ENCODE measurements around the gene ZNF140. TPM values are rescaled to one million over a fixed set of nuclear protein-coding genes. Genes with fewer than 3 reads are reported as not detected.

Gene ZNF140
- 13.5 to 15.9 TPM (median 13.8 TPM) in 3 replicates for polyA plus RNA-seq
- 4.4 TPM for polyA plus RNA-seq (2011; ENCODE audit: low read depth)
- polyA plus RNA-seq (2011; cell fraction: cytosol; rRNA removed), result 8.6 and 17.1 TPM in 2 replicates
- 20.3 and 22.0 TPM in 2 replicates for polyA plus RNA-seq (2011; cell fraction: nucleus; rRNA removed)
- 9.1 and 13.6 TPM in 2 replicates for polyA plus RNA-seq (2012; ENCODE audit: low replicate concordance)
- 3.8 to 17.7 TPM (median 11.1 TPM) in 3 replicates for polyA minus RNA-seq
- 10.7 TPM for polyA minus RNA-seq (2011; cell fraction: cytosol; rRNA and poly(A)+ RNA removed)
- 11.6 and 19.3 TPM in 2 replicates for polyA minus RNA-seq (2011; cell fraction: nucleus; rRNA and poly(A)+ RNA removed)

DNA sequence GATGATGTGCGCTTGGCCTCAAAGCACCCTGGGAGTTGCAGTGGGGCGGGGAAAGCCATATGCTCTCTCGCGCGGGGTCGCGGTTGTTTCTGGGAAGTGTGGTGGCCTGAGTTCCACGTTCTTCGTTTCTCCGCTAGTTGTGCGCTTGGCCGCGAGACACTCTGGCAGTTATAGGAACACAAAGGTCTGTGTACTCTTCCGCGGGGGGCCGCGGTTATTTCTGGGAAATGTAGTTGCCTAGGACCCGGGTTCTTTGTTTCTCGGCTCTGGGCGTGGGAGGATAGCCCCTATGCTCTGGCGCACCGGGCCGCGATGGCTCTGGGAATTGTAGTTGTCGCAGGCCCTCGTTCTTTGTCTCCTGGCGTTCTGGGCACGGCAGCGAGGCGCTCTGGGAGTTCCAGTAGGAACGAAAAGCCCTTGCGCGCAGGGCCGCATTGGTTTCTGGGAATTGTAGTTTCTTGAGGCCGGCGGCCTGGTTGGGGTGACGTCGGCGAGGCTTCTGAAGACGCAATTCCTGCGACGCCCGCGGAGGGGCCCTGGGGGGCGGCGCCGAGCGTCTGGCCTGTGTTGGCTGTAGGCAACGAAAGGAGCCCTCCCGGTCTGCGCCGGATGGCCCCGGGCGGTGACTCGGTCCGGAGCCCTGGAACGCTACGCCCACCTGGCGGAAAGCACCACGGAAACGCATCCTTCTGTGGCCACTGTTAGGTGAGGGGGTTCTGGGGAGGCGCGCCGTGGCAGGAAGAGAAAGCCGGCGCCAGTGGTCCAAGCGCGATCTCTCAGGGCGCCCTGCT is at the start of gene ZNF140:
TSS of gene ZNF140 (plus strand) at position 556 of the 791 bp plus-strand sequence. CDS start 398 bp downstream, outside the sequence.
- H3K36me3 ChIP-seq (ENCODE audit: control insufficient read depth in 2 of 2, extremely low read depth in 1 of 2, insufficient read depth in 2 of 2, low read length in 2 of 2), result peaks cover 11 to 16% of the 10 kb centered on the region in 2 experiments
- H3K4me1 ChIP-seq (ENCODE audit: control insufficient read depth, extremely low read depth, insufficient read depth, low read length), result peaks cover 10% of the 10 kb centered on the region
- FAIRE-seq (no peak), DNase-seq (ENCODE audit: low read depth, low spot score) (peak; percentile 77)
- dilution Hi-C loops (cut with MboI; ENCODE audit: extremely low pct_ligation_motif_present, low sequenced_read_pairs), result no loop called here
- H3K79me2 ChIP-seq (ENCODE audit: control insufficient read depth, insufficient read depth, low read length), result peaks cover 19% of the 10 kb centered on the region
- no peaks in the 10 kb centered on the region for H3K27me3 ChIP-seq (ENCODE audit: control insufficient read depth, extremely low read depth, insufficient read depth, low read length)
- peaks cover 12% of the 10 kb centered on the region for H3K9me3 ChIP-seq (ENCODE audit: control insufficient read depth, low read depth, low read length)
- no peaks in the 10 kb centered on the region for H4K20me1 ChIP-seq (ENCODE audit: control insufficient read depth, extremely low read depth, insufficient read depth, low read length)
- peak within 1 kb of the TSS; percentile 89 to 92 (median 91) for H3K4me3 ChIP-seq (ENCODE audit: control insufficient read depth in 2 of 3, extremely low read depth in 1 of 3, insufficient read depth in 2 of 3, low read depth in 1 of 3, low read length in 3 of 3)
- peak in 2 of 3 experiments; percentile 12 to 33 for TF ChIP-seq CTCF (optimal IDR thresholded peaks at IDR 0.05 in 1 of 3, IDR thresholded peaks at IDR 0.05 in 1 of 3, conservative IDR thresholded peaks at IDR 0.05 in 1 of 3; ENCODE audit: extremely low read depth in 1 of 3, insufficient read depth in 2 of 3, low read length in 3 of 3)
- no peak for TF ChIP-seq EZH2 (IDR thresholded peaks at IDR 0.05; ENCODE audit: low read length)
- peak within 1 kb of the TSS; percentile 94 for H2AFZ ChIP-seq (ENCODE audit: control insufficient read depth, low read length)
- H3K9me1 ChIP-seq (ENCODE audit: control insufficient read depth, extremely low read depth, insufficient read depth, low read length), result no peaks in the 10 kb centered on the region
- H3K9ac ChIP-seq (ENCODE audit: control insufficient read depth, extremely low read depth, insufficient read depth, low read length), result peak within 1 kb of the TSS; percentile 96
- H3K27ac ChIP-seq (ENCODE audit: control insufficient read depth, insufficient read depth, low read length), result peak within 1 kb of the TSS; percentile 98
- H3K4me2 ChIP-seq (ENCODE audit: control insufficient read depth, extremely low read depth, insufficient read depth, low read depth, low read length), result peak within 1 kb of the TSS; percentile 91

DNA sequence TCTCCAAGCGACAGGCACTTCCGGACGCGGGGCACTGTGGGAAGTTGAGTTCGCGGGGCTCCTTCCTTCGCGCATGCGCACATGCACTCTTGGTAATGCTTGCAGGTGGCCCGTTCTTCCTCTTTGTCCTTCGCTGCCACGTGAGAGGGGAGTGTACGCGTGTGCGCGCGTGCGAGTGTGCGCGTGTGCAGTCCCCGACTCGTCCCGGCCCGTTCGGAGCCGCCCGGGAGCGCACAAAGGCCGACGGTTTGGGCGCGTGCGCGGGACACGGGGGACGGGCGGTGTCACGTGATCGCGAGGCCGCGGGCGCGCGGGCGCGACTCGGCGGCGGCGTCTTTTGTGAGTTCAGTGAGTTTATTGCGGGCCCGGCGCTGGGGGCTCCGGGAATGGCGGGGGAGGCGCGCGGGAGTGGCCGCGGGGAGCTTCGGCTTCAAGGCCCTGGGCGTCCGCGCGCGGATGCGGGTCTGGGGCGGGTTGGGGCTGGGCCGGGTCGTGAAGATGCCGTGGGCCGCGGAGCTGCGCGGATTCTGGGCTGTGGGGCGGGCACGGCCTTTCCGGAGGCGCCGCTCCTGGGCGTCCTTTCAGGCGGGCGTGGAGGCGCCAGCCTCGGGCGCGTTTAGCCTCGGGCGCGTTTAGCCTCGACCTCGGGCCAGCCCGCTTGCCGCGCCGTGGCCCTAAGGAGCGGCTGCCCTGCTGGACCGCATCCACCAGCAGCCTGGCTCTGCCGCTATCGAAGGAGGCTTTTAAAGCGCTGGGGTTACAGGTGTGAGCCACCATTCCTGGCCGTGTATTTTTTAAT is 43.3 kb upstream of the ZNF140 start, which contains the start of gene ZNF84:
TSS of gene ZNF84 (plus strand) at position 303 of the 799 bp plus-strand sequence. CDS start 3,959 bp downstream, outside the sequence.
- Histone ChIP-seq H3K4me1 (ENCODE audit: control insufficient read depth, extremely low read depth, insufficient read depth, low read length) (no peaks in the 10 kb centered on the region), H3K9me3 (ENCODE audit: control insufficient read depth, low read depth, low read length) (peaks cover 8% of the 10 kb centered on the region), H2AFZ (ENCODE audit: control insufficient read depth, low read length) (peak within 1 kb of the TSS; percentile 70), H3K9ac (ENCODE audit: control insufficient read depth, extremely low read depth, insufficient read depth, low read length) (peak within 1 kb of the TSS; percentile 83), H3K36me3 (ENCODE audit: control insufficient read depth in 2 of 2, extremely low read depth in 1 of 2, insufficient read depth in 2 of 2, low read length in 2 of 2) (peaks cover 0 to 1% of the 10 kb centered on the region in 2 experiments), H3K79me2 (ENCODE audit: control insufficient read depth, insufficient read depth, low read length) (peaks cover 26% of the 10 kb centered on the region), H3K27me3 (ENCODE audit: control insufficient read depth, extremely low read depth, insufficient read depth, low read length) (no peaks in the 10 kb centered on the region), H3K4me2 (ENCODE audit: control insufficient read depth, extremely low read depth, insufficient read depth, low read depth, low read length) (peak within 1 kb of the TSS; percentile 56), H3K27ac (ENCODE audit: control insufficient read depth, insufficient read depth, low read length) (peak within 1 kb of the TSS; percentile 72), H3K4me3 (ENCODE audit: control insufficient read depth in 2 of 3, extremely low read depth in 1 of 3, insufficient read depth in 2 of 3, low read depth in 1 of 3, low read length in 3 of 3) (peak within 1 kb of the TSS; percentile 74 to 90 (median 79)), H4K20me1 (ENCODE audit: control insufficient read depth, extremely low read depth, insufficient read depth, low read length) (no peaks in the 10 kb centered on the region), H3K9me1 (ENCODE audit: control insufficient read depth, extremely low read depth, insufficient read depth, low read length) (no peaks in the 10 kb centered on the region)
- peak; percentile 84 for FAIRE-seq
- dilution Hi-C loops (cut with MboI; ENCODE audit: extremely low pct_ligation_motif_present, low sequenced_read_pairs), result no loop called here
- DNase-seq (ENCODE audit: low read depth, low spot score), result peak; percentile 94
- no peak for TF ChIP-seq EZH2 (IDR thresholded peaks at IDR 0.05; ENCODE audit: low read length)
- TF ChIP-seq CTCF (optimal IDR thresholded peaks at IDR 0.05 in 1 of 3, IDR thresholded peaks at IDR 0.05 in 1 of 3, conservative IDR thresholded peaks at IDR 0.05 in 1 of 3; ENCODE audit: extremely low read depth in 1 of 3, insufficient read depth in 2 of 3, low read length in 3 of 3), result no peak
